ENCODE results near the gene POU2F3. TPM values are rescaled to one million over a fixed set of nuclear protein-coding genes. Genes with fewer than 3 reads are reported as not detected.

Gene POU2F3
- polyA plus RNA-seq, 1 donor (not counting 4 experiments of a cell fraction or from before 2014, with no cell fraction given): 0.96 TPM

DNA sequence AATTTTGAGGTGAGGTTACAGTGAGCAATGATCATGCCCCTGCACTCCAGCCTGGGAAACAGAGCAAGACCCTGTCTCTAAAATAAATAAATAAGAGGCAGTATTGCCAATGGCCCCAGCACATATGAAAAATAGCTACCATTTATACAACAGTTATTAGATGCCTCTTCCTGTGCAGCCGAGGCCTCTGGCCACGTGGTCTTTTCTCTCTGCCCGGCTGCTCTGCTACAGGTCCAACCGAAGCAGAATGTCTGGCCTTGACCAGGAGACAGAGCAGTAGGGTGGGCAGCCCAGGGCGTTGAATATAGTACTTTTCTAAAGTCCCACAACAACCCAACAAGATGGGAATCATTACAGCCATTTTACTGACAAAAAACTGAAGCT lies 41.5 kb upstream of the POU2F3 start:
- dilution Hi-C loops (cut with MboI; ENCODE audit: extremely low pct_ligation_motif_present, low sequenced_read_pairs): no loop called here
- DNase-seq (ENCODE audit: low read depth, low spot score) (no peak), FAIRE-seq (no peak)
- Histone ChIP-seq H3K9me1 (ENCODE audit: control insufficient read depth, extremely low read depth, insufficient read depth, low read length) (no peaks in the 10 kb centered on the region), H4K20me1 (ENCODE audit: control insufficient read depth, extremely low read depth, insufficient read depth, low read length) (no peaks in the 10 kb centered on the region), H3K4me3 (ENCODE audit: control insufficient read depth in 2 of 3, extremely low read depth in 1 of 3, insufficient read depth in 2 of 3, low read depth in 1 of 3, low read length in 3 of 3) (no peak overlapping the region), H3K9me3 (ENCODE audit: control insufficient read depth, low read depth, low read length) (no peaks in the 10 kb centered on the region), H3K4me1 (ENCODE audit: control insufficient read depth, extremely low read depth, insufficient read depth, low read length) (no peaks in the 10 kb centered on the region), H3K27me3 (ENCODE audit: control insufficient read depth, extremely low read depth, insufficient read depth, low read length) (peaks cover 13% of the 10 kb centered on the region), H2AFZ (ENCODE audit: control insufficient read depth, low read length) (no peak overlapping the region), H3K27ac (ENCODE audit: control insufficient read depth, insufficient read depth, low read length) (no peak overlapping the region), H3K36me3 (ENCODE audit: control insufficient read depth in 2 of 2, extremely low read depth in 1 of 2, insufficient read depth in 2 of 2, low read length in 2 of 2) (no peaks in the 10 kb centered on the region), H3K4me2 (ENCODE audit: control insufficient read depth, extremely low read depth, insufficient read depth, low read depth, low read length) (no peak overlapping the region), H3K9ac (ENCODE audit: control insufficient read depth, extremely low read depth, insufficient read depth, low read length) (no peak overlapping the region), H3K79me2 (ENCODE audit: control insufficient read depth, insufficient read depth, low read length) (no peaks in the 10 kb centered on the region)
- TF ChIP-seq EZH2 (IDR thresholded peaks at IDR 0.05; ENCODE audit: low read length): no peak
- TF ChIP-seq, protein P1, sequence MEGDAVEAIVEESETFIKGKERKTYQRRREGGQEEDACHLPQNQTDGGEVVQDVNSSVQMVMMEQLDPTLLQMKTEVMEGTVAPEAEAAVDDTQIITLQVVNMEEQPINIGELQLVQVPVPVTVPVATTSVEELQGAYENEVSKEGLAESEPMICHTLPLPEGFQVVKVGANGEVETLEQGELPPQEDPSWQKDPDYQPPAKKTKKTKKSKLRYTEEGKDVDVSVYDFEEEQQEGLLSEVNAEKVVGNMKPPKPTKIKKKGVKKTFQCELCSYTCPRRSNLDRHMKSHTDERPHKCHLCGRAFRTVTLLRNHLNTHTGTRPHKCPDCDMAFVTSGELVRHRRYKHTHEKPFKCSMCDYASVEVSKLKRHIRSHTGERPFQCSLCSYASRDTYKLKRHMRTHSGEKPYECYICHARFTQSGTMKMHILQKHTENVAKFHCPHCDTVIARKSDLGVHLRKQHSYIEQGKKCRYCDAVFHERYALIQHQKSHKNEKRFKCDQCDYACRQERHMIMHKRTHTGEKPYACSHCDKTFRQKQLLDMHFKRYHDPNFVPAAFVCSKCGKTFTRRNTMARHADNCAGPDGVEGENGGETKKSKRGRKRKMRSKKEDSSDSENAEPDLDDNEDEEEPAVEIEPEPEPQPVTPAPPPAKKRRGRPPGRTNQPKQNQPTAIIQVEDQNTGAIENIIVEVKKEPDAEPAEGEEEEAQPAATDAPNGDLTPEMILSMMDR (optimal IDR thresholded peaks at IDR 0.05 in 1 of 3, IDR thresholded peaks at IDR 0.05 in 1 of 3, conservative IDR thresholded peaks at IDR 0.05 in 1 of 3; ENCODE audit: extremely low read depth in 1 of 3, insufficient read depth in 2 of 3, low read length in 3 of 3): no peak

DNA sequence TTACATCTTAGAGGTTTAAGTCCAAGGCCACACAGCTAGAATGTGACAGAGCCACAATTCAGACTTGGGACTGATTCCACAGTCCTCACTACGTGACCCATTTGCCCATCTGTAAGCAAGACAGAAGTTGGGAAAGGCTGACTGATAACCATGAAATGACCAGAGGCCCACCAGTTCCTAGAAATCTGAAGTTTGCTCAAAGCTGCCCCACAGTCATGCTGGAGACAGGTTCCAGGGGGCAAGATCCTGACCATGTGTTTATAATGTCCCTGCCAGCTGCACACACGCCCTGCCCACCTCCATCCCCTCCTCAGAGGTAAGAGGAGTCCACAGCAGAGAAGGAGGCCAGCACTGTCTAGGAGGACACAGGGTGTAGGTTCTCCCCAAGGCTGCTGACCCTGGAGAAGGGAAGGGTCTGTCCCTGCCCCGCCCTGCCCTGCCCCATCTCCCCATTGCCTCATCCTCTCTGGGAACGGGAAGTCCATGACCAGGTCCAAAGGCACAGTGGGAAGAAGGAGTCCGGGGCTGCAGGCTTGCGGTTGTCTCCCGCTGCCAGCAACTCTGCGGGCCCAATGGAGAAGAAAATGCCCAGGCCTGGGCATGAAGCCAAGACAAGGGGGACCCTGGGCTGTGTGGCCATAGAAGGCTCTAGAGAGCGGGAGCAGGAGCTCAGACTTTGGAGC lies 41.0 kb upstream of the POU2F3 start:
- Histone ChIP-seq H3K27ac (ENCODE audit: control insufficient read depth, insufficient read depth, low read length) (no peak overlapping the region), H3K79me2 (ENCODE audit: control insufficient read depth, insufficient read depth, low read length) (no peaks in the 10 kb centered on the region), H3K4me1 (ENCODE audit: control insufficient read depth, extremely low read depth, insufficient read depth, low read length) (no peaks in the 10 kb centered on the region), H4K20me1 (ENCODE audit: control insufficient read depth, extremely low read depth, insufficient read depth, low read length) (no peaks in the 10 kb centered on the region), H3K4me2 (ENCODE audit: control insufficient read depth, extremely low read depth, insufficient read depth, low read depth, low read length) (no peak overlapping the region), H3K9me3 (ENCODE audit: control insufficient read depth, low read depth, low read length) (no peaks in the 10 kb centered on the region), H2AFZ (ENCODE audit: control insufficient read depth, low read length) (no peak overlapping the region), H3K27me3 (ENCODE audit: control insufficient read depth, extremely low read depth, insufficient read depth, low read length) (peaks cover 10% of the 10 kb centered on the region), H3K4me3 (ENCODE audit: control insufficient read depth in 2 of 3, extremely low read depth in 1 of 3, insufficient read depth in 2 of 3, low read depth in 1 of 3, low read length in 3 of 3) (no peak overlapping the region), H3K9ac (ENCODE audit: control insufficient read depth, extremely low read depth, insufficient read depth, low read length) (no peak overlapping the region), H3K9me1 (ENCODE audit: control insufficient read depth, extremely low read depth, insufficient read depth, low read length) (no peaks in the 10 kb centered on the region), H3K36me3 (ENCODE audit: control insufficient read depth in 2 of 2, extremely low read depth in 1 of 2, insufficient read depth in 2 of 2, low read length in 2 of 2) (no peaks in the 10 kb centered on the region)
- DNase-seq (ENCODE audit: low read depth, low spot score) (no peak), FAIRE-seq (no peak)
- TF ChIP-seq EZH2 (IDR thresholded peaks at IDR 0.05; ENCODE audit: low read length): no peak
- dilution Hi-C loops (cut with MboI; ENCODE audit: extremely low pct_ligation_motif_present, low sequenced_read_pairs): no loop called here

DNA sequence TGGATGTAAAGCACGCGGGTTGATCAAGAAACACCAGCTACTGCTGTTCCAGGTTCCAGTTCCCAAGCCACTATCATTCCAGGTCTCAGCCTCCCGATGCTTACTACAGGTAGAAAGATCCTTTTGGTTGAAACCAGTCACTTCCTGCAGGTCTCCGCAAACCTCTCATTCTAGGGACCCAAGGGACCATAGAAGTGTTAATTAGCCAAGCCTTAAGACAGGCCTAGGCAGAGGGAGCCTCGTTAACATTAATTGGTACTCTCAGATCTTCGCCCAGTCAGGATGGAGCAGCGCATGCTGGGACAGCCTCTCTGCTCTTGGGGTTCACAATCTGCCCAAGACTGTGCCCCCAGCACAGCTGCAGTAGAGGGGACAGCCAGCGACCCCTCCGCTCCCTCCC lies 40.3 kb upstream of the POU2F3 start:
- TF ChIP-seq, protein P1 (optimal IDR thresholded peaks at IDR 0.05 in 1 of 3, IDR thresholded peaks at IDR 0.05 in 1 of 3, conservative IDR thresholded peaks at IDR 0.05 in 1 of 3; ENCODE audit: extremely low read depth in 1 of 3, insufficient read depth in 2 of 3, low read length in 3 of 3): no peak
- TF ChIP-seq EZH2 (IDR thresholded peaks at IDR 0.05; ENCODE audit: low read length): no peak
- H3K4me1 ChIP-seq (ENCODE audit: control insufficient read depth, extremely low read depth, insufficient read depth, low read length): no peaks in the 10 kb centered on the region
- FAIRE-seq: no peak
- H3K79me2 ChIP-seq (ENCODE audit: control insufficient read depth, insufficient read depth, low read length): no peaks in the 10 kb centered on the region
- H3K9me3 ChIP-seq (ENCODE audit: control insufficient read depth, low read depth, low read length): no peaks in the 10 kb centered on the region
- no peaks in the 10 kb centered on the region for H3K36me3 ChIP-seq (ENCODE audit: control insufficient read depth in 2 of 2, extremely low read depth in 1 of 2, insufficient read depth in 2 of 2, low read length in 2 of 2)
- DNase-seq (ENCODE audit: low read depth, low spot score): no peak
- H4K20me1 ChIP-seq (ENCODE audit: control insufficient read depth, extremely low read depth, insufficient read depth, low read length): no peaks in the 10 kb centered on the region
- no peaks in the 10 kb centered on the region for H3K9me1 ChIP-seq (ENCODE audit: control insufficient read depth, extremely low read depth, insufficient read depth, low read length)
- dilution Hi-C loops (cut with MboI; ENCODE audit: extremely low pct_ligation_motif_present, low sequenced_read_pairs): no loop called here
- H2AFZ ChIP-seq (ENCODE audit: control insufficient read depth, low read length): no peak overlapping the region
- H3K4me2 ChIP-seq (ENCODE audit: control insufficient read depth, extremely low read depth, insufficient read depth, low read depth, low read length): no peak overlapping the region
- no peak overlapping the region for H3K9ac ChIP-seq (ENCODE audit: control insufficient read depth, extremely low read depth, insufficient read depth, low read length)
- no peak overlapping the region for H3K4me3 ChIP-seq (ENCODE audit: control insufficient read depth in 2 of 3, extremely low read depth in 1 of 3, insufficient read depth in 2 of 3, low read depth in 1 of 3, low read length in 3 of 3)
- peaks cover 10% of the 10 kb centered on the region for H3K27me3 ChIP-seq (ENCODE audit: control insufficient read depth, extremely low read depth, insufficient read depth, low read length)
- H3K27ac ChIP-seq (ENCODE audit: control insufficient read depth, insufficient read depth, low read length): no peak overlapping the region

Data from keratinocyte (primary cell).